ENCODE data around the gene SMLR1.

DNA sequence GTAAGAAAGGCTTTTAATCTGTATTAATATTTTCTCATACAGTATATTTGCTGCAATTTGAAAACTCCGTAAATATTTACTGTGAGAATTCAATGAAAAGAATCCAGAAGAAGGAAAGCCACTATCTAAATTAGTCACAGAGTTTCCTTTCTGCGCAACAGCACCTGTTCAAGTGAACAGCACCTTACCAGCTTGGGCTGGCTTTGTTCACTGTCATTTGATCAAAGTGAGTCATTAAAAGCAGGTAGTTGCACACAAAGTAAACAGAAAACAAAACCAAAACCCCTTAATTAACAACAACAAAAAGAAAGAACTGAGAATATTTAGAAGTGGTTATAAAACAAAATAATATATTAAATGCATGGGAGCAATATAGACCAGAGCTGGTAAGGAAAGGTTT, 12.8 kb downstream of the SMLR1 start:
- TF ChIP-seq, protein P1, sequence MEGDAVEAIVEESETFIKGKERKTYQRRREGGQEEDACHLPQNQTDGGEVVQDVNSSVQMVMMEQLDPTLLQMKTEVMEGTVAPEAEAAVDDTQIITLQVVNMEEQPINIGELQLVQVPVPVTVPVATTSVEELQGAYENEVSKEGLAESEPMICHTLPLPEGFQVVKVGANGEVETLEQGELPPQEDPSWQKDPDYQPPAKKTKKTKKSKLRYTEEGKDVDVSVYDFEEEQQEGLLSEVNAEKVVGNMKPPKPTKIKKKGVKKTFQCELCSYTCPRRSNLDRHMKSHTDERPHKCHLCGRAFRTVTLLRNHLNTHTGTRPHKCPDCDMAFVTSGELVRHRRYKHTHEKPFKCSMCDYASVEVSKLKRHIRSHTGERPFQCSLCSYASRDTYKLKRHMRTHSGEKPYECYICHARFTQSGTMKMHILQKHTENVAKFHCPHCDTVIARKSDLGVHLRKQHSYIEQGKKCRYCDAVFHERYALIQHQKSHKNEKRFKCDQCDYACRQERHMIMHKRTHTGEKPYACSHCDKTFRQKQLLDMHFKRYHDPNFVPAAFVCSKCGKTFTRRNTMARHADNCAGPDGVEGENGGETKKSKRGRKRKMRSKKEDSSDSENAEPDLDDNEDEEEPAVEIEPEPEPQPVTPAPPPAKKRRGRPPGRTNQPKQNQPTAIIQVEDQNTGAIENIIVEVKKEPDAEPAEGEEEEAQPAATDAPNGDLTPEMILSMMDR (conservative IDR thresholded peaks at IDR 0.05), result no peak
- TF ChIP-seq ZFX (IDR thresholded peaks at IDR 0.05), result no peak

Data from C4-2B (cell line).